ENCODE measurements around the gene SEMA7A. TPM values are rescaled to one million over a fixed set of nuclear protein-coding genes. Genes with fewer than 3 reads are reported as not detected.
A peak's percentile ranks its signal among the peaks of the same experiment; 100 is the strongest.

SEMA7A gene
- total and polyA plus RNA-seq, 2 experiments from 2014 or later = 2.4 to 9.5 TPM

DNA sequence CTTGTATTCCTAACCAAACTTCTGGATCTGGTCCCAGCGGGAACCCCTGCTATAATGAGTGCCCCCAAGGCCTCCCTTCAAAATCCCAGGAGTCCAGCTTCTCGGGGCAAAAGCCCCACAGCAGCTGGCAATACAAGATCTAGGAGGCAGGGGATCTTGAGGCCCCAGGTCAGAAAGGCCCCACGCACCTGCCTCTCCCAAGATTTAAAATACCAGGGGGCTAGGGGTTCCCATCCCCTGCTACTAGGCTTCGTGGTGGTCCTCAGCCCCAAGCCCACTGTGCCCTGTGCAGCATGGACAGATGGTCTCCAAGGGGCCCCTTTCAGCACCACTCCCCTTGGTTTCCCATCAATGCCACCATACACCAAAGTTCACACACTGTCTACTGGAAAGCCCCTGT lies 50.5 kb downstream of the SEMA7A start:
- no peak overlapping the region for H3K27ac ChIP-seq
- WGBS (ENCODE audit: low lambda C conversion rate, missing lambda C conversion rate) = 94% methylated on average over 4 of the region's 4 CpGs

DNA sequence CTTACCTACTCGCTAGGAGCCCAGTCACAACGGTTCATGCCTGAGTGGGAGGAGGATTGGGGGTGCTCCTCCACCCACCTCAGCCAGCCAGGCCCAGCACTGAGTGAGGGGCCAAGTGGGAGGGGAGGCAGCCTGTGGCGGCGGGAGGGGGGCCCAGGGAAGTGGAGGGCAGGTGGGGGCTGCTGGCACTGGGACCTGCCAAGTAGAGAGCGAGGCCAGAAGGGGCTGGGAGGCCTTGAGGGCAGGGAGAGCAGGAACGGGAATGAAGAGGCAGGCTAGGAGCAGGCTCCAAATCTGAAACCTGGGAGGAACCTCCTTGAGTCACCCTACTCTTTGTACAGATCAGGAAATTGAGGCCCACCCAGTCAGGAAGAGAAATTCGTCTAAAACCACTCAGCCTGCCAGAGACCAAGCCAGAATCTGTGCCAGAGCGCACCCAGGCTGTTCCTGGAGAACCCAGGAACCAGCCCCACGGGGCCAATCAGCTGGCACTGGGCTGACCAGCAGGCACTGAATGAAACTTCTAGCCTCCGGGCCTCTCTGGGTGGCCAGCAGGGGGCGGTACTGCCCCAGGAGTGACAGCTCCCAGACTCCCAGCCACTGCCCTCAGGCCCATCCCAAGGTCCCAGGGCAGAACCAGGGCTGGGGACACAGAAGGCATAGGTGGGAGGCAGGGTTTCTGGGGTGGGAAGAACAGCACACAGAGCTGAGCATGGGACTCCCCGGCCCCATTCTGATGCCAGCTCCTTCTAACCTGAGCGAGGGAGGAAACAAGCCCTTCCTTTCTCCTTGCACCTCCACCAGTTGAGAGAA lies 51.5 kb downstream of the SEMA7A start:
- H3K9me2 ChIP-seq (replicated peaks; ENCODE audit: insufficient read depth) = no peaks in the 10 kb centered on the region
- no peaks in the 10 kb centered on the region for H3K4me1 ChIP-seq (ENCODE audit: insufficient read depth)
- no peaks in the 10 kb centered on the region for H3K9me3 ChIP-seq (ENCODE audit: low read depth)
- 44% methylated on average over 13 of the region's 13 CpGs for WGBS (ENCODE audit: low lambda C conversion rate, missing lambda C conversion rate)
- H3K4me3 ChIP-seq = no peak overlapping the region
- no peak overlapping the region for H3K27ac ChIP-seq
- no peak overlapping the region for H2AFZ ChIP-seq
- no peaks in the 10 kb centered on the region for H3K36me3 ChIP-seq (replicated peaks; ENCODE audit: insufficient read depth, low read depth)
- DNase-seq (ENCODE audit: low spot score) = peak; percentile 92
- H3K4me2 ChIP-seq = no peak overlapping the region
- TF ChIP-seq, protein P1, sequence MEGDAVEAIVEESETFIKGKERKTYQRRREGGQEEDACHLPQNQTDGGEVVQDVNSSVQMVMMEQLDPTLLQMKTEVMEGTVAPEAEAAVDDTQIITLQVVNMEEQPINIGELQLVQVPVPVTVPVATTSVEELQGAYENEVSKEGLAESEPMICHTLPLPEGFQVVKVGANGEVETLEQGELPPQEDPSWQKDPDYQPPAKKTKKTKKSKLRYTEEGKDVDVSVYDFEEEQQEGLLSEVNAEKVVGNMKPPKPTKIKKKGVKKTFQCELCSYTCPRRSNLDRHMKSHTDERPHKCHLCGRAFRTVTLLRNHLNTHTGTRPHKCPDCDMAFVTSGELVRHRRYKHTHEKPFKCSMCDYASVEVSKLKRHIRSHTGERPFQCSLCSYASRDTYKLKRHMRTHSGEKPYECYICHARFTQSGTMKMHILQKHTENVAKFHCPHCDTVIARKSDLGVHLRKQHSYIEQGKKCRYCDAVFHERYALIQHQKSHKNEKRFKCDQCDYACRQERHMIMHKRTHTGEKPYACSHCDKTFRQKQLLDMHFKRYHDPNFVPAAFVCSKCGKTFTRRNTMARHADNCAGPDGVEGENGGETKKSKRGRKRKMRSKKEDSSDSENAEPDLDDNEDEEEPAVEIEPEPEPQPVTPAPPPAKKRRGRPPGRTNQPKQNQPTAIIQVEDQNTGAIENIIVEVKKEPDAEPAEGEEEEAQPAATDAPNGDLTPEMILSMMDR (IDR thresholded peaks at IDR 0.05; ENCODE audit: poor library complexity) = peak; percentile 96
- TF ChIP-seq EZH2 (IDR thresholded peaks at IDR 0.05; ENCODE audit: borderline replicate concordance) = no peak
- H4K20me1 ChIP-seq (ENCODE audit: insufficient read depth, poor library complexity, severe bottlenecking) = no peaks in the 10 kb centered on the region
- H3K27me3 ChIP-seq = no peaks in the 10 kb centered on the region
- no peaks in the 10 kb centered on the region for H3K79me2 ChIP-seq

More for the DNA sequence above, 50.5 kb downstream of the SEMA7A start:
- Histone ChIP-seq H3K27me3 (no peaks in the 10 kb centered on the region), H3K9me3 (ENCODE audit: low read depth) (no peaks in the 10 kb centered on the region), H3K4me2 (no peak overlapping the region), H2AFZ (no peak overlapping the region), H4K20me1 (ENCODE audit: insufficient read depth, poor library complexity, severe bottlenecking) (no peaks in the 10 kb centered on the region), H3K36me3 (replicated peaks; ENCODE audit: insufficient read depth, low read depth) (no peaks in the 10 kb centered on the region), H3K4me1 (ENCODE audit: insufficient read depth) (peaks cover 3% of the 10 kb centered on the region), H3K9me2 (replicated peaks; ENCODE audit: insufficient read depth) (no peaks in the 10 kb centered on the region), H3K79me2 (no peaks in the 10 kb centered on the region), H3K4me3 (no peak overlapping the region)
- TF ChIP-seq EZH2phosphoT487 (IDR thresholded peaks at IDR 0.05; ENCODE audit: low read depth, severe bottlenecking, unreplicated experiment) = no peak
- TF ChIP-seq, protein P1 (IDR thresholded peaks at IDR 0.05; ENCODE audit: poor library complexity) = no peak
- no peak for TF ChIP-seq EZH2 (IDR thresholded peaks at IDR 0.05; ENCODE audit: borderline replicate concordance)
- no peak for DNase-seq (ENCODE audit: low spot score)

DNA sequence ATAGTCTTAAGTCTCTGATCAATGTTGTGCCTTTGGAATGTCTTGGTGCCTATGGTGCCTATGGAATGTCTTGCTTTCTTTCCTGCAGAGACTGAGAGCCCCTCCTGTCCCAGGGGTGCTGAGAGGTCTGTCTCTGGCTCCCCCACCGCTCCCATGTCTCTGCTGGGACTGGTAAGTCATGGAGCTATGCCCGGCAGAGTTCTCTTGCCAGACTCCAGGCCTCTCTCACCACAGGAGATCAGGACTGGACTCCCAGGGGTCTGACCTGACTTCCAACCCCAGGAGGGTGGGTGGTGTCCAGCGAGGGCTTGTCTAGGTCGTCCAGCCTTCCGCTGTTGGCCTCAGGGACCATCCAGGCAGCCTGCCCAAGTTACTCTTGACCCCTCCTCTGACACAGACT lies 52.3 kb downstream of the SEMA7A start:
- Histone ChIP-seq H3K4me3 (no peak overlapping the region), H3K79me2 (no peaks in the 10 kb centered on the region), H2AFZ (no peak overlapping the region), H3K4me2 (no peak overlapping the region), H3K36me3 (replicated peaks; ENCODE audit: insufficient read depth, low read depth) (no peaks in the 10 kb centered on the region), H3K9me2 (replicated peaks; ENCODE audit: insufficient read depth) (no peaks in the 10 kb centered on the region), H3K9me3 (ENCODE audit: low read depth) (no peaks in the 10 kb centered on the region), H3K27me3 (no peaks in the 10 kb centered on the region), H4K20me1 (ENCODE audit: insufficient read depth, poor library complexity, severe bottlenecking) (no peaks in the 10 kb centered on the region), H3K4me1 (ENCODE audit: insufficient read depth) (no peaks in the 10 kb centered on the region), H3K27ac (no peak overlapping the region)
- whole genome bisulfite sequencing (ENCODE audit: low lambda C conversion rate, missing lambda C conversion rate) = 88% methylated on average over 5 of the region's 5 CpGs
- DNase-seq (ENCODE audit: low spot score) = no peak
- TF ChIP-seq EZH2 (IDR thresholded peaks at IDR 0.05; ENCODE audit: borderline replicate concordance) = no peak
- no peak for TF ChIP-seq EZH2phosphoT487 (IDR thresholded peaks at IDR 0.05; ENCODE audit: low read depth, severe bottlenecking, unreplicated experiment)
- TF ChIP-seq, protein P1 (IDR thresholded peaks at IDR 0.05; ENCODE audit: poor library complexity) = no peak

All from hepatocyte (in vitro differentiated cells).